LNCAP (cell line): ENCODE measurements around the gene FAM13A.

ENCODE experiments used
- CTCF ChIP-seq: fragments of 450-650 bp; IDR thresholded peaks from 2 replicates; pipeline ENCODE4 v1.5.1; 2017; ENCODE audit warnings: mild to moderate bottlenecking

The FAM13A gene

GRCh38 chr4:88697588-88698329 lies 359.2 kb downstream of the FAM13A start, which contains the start of gene NAP1L5:
NAP1L5 (minus strand) TSS chr4:88697829; CDS start chr4:88697754, 75 bp downstream.
- no peak for TF ChIP-seq CTCF

GRCh38 chr4:88697141-88697540 lies 359.8 kb downstream of the FAM13A start:
- no peak for TF ChIP-seq CTCF

- no peak for TF ChIP-seq CTCF
Observed at GRCh38 chr4:88696630-88697029, 360.4 kb downstream of the FAM13A start.

GRCh38 chr4:88693792-88694191 lies 363.2 kb downstream of the FAM13A start:
- no peak for TF ChIP-seq CTCF

GRCh38 chr4:88690355-88690754 lies 366.6 kb downstream of the FAM13A start:
- no peak for TF ChIP-seq CTCF

GRCh38 chr4:88681209-88681608 lies 375.8 kb downstream of the FAM13A start:
- no peak for TF ChIP-seq CTCF
